Fibroblast of skin of left quadriceps (primary cell): ENCODE results near the gene LYPD4.
A peak's percentile ranks its signal among the peaks of the same experiment; 100 is the strongest.
"Not testable (repeated sequence)": the region's sequence is repeated elsewhere in the genome, so short reads cannot be mapped to it uniquely, and the experiment has no call there.

Source experiments
- DNase-seq, 2 experiments: peaks; one replicate each; pipeline ENCODE4 v3.0.0-alpha.2; 2013; ENCODE audit warnings: low read depth in 2 of 2

The LYPD4 gene

GRCh38 chr19:41844601-41845000 lies at the start of gene LYPD4:
TSS of gene LYPD4 (minus strand) at chr19:41844683. CDS start at chr19:41839285, 5,398 bp downstream.
- DNase-seq, result no peak

GRCh38 chr19:41893899-41894298 lies 49.4 kb upstream of the LYPD4 start:
- DNase-seq, result no peak

GRCh38 chr19:41892173-41892902 lies 47.9 kb upstream of the LYPD4 start:
- no peak for DNase-seq

GRCh38 chr19:41890936-41891335 lies 46.5 kb upstream of the LYPD4 start:
- DNase-seq, result no peak

GRCh38 chr19:41889896-41890295 lies 45.4 kb upstream of the LYPD4 start:
- DNase-seq, result no peak

GRCh38 chr19:41888926-41889325 lies 44.4 kb upstream of the LYPD4 start:
- no peak for DNase-seq

- DNase-seq, result no peak
Observed at GRCh38 chr19:41887711-41888382, 43.4 kb upstream of the LYPD4 start.

- DNase-seq, result no peak
Observed at GRCh38 chr19:41886761-41887710, 42.6 kb upstream of the LYPD4 start.

- DNase-seq, result peak; percentile 91 to 92
Observed at GRCh38 chr19:41883821-41884733, 39.6 kb upstream of the LYPD4 start.

GRCh38 chr19:41883463-41883820 lies 39.0 kb upstream of the LYPD4 start:
- no peak for DNase-seq

- no peak for DNase-seq
Observed at GRCh38 chr19:41882568-41883462, 38.3 kb upstream of the LYPD4 start, which contains the start of gene ARHGEF1. TSS of gene ARHGEF1 (plus strand) at chr19:41883184. CDS start at chr19:41888083, 4,899 bp downstream.

GRCh38 chr19:41880329-41880708 lies 35.8 kb upstream of the LYPD4 start:
- DNase-seq, result no peak

GRCh38 chr19:41879670-41880328 lies 35.3 kb upstream of the LYPD4 start:
- no peak for DNase-seq

- DNase-seq, result no peak
Observed at GRCh38 chr19:41879080-41879479, 34.6 kb upstream of the LYPD4 start.

- DNase-seq, result no peak
Observed at GRCh38 chr19:41877916-41878905, 33.7 kb upstream of the LYPD4 start.

GRCh38 chr19:41876847-41877832 lies 32.7 kb upstream of the LYPD4 start, which contains the start of gene CD79A:
TSS of gene CD79A (plus strand) at chr19:41877279. CDS start at chr19:41877305, 26 bp downstream.
- no peak for DNase-seq

- DNase-seq, result not testable (repeated sequence)
Observed at GRCh38 chr19:41875973-41876372, 31.5 kb upstream of the LYPD4 start.
